Sigmoid colon (tissue), 4 donors: ENCODE data around the gene IVD.

Experiments
- CTCF ChIP-seq, 4 experiments: fragments of 450-650 bp in 3 of 4; fragments of 200-600 bp in 1 of 4; IDR thresholded peaks; one replicate each; pipeline ENCODE4 v1.5.1; 2016 to 2019; ENCODE audit warnings: antibody characterized with exemption in 4 of 4, mild to moderate bottlenecking in 3 of 4, moderate library complexity in 2 of 4
- EP300 ChIP-seq, 4 donors: sonication (generic); formaldehyde crosslinking; IDR thresholded peaks; one replicate each; pipeline ENCODE4 v1.6.1; 2017; ENCODE audit warnings: antibody characterized with exemption in 4 of 4
- POLR2A ChIP-seq, 2 donors: fragments of 450-650 bp; IDR thresholded peaks; one replicate each; pipeline ENCODE4 v1.6.1; 2016; ENCODE audit warnings: antibody characterized with exemption in 2 of 2, mild to moderate bottlenecking in 2 of 2, moderate library complexity in 2 of 2
- POLR2AphosphoS5 ChIP-seq, 4 donors: sonication (generic); formaldehyde crosslinking; IDR thresholded peaks; one replicate each; pipeline ENCODE4 v1.6.1; 2017; ENCODE audit warnings: antibody characterized with exemption in 4 of 4

- no peak for TF ChIP-seq CTCF (IDR thresholded peaks at IDR 0.05)
- no peak for TF ChIP-seq POLR2A (IDR thresholded peaks at IDR 0.05)
- TF ChIP-seq EP300 (IDR thresholded peaks at IDR 0.05) = no peak
- TF ChIP-seq POLR2AphosphoS5 (IDR thresholded peaks at IDR 0.05) = no peak
These were observed 21.6 kb downstream of the IVD start for GRCh38 chr15:40427188-40427587.
